ENCODE results near the gene UROS. TPM values are rescaled to one million over a fixed set of nuclear protein-coding genes. Genes with fewer than 3 reads are reported as not detected.

Gene UROS
- total RNA-seq, 2 experiments from 2014 or later: 35.9 to 38.3 TPM

DNA sequence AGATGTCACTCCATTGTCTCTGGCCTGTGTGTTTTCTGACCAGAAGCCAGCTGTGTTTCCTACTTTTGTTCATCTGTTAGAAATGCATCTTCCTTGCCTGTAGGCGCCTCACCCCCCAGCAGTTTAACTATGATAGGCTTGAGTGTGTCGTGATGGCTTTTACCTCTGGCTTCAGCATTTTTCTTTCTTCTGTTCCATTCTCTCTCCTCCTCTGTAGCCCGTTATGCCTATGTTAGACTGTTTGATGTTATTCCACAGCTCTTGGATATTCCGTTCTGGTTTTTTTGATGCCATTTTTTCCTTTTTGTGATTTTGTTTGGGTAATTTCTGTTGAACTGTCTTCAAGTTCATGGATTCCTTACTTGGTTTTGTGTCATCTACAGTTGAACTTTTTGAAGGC is 65.3 kb downstream of the UROS start:
- Mint-ChIP-seq H3K4me1 (no peaks in the 10 kb centered on the region), H3K4me3 (no peak overlapping the region), H3K9me3 (no peaks in the 10 kb centered on the region), H3K36me3 (ENCODE audit: low read depth) (peaks cover 62% of the 10 kb centered on the region), H3K27me3 (no peaks in the 10 kb centered on the region), H3K27ac (no peak overlapping the region)
- ChIA-PET POLR2A (no interaction called here), CTCF (no interaction called here)
- DNase-seq: no peak

DNA sequence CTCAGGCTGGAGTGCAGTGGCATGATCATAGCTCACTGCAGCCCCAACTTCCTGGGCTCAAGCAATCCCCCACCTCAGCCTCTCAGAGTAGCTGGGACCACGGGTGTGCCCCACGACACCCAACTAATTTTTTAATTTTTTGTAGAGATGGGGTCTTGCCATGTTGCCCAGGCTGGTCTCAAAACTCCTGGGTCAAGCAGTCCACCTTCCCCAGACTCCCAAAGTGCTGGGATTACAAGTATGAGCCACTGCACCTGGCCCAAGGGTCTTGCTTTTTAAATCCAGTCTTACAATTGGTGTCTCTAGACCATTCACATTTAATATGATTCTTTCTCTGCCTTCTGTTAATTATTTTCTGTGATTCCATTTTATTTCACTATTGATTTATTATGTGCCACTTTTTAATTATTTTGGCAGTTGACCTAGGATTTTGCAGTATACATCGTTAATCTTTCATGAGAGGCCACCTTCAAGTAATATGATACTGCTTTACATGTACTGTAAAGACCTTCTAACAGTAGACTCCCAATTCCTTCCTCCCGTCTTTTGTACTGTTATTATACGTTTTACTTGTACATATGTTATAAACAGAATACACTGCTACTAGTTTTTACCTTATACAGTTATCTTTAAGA is 66.1 kb downstream of the UROS start:
- Mint-ChIP-seq H3K36me3 (ENCODE audit: low read depth) (peaks cover 60% of the 10 kb centered on the region), H3K9me3 (no peaks in the 10 kb centered on the region), H3K27ac (no peak overlapping the region), H3K4me3 (no peak overlapping the region), H3K27me3 (no peaks in the 10 kb centered on the region), H3K4me1 (no peaks in the 10 kb centered on the region)
- ChIA-PET POLR2A (no interaction called here), CTCF (no interaction called here)
- DNase-seq: no peak

DNA sequence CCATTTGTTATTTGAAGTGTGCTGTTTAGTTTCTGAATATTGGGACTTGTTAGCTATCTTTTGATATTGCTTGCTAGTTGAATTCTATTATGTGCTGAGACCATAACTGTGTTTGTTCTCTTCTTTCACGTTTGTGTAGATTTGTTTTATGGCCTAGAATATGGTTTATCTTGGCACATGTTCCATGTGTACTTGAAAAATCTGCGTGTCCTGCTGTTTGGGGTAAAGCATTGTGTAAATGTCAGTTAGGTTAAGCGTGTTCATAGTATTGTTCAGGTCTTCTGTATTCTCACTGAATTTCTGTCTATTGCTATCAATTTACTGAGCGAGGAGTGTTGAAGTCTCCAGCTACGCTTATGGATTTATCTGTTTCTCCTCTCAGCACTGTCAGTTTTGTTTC is 66.9 kb downstream of the UROS start:
- no peaks in the 10 kb centered on the region for H3K4me1 Mint-ChIP-seq
- DNase-seq: no peak
- H3K27ac Mint-ChIP-seq: no peak overlapping the region
- H3K36me3 Mint-ChIP-seq (ENCODE audit: low read depth): peaks cover 62% of the 10 kb centered on the region
- no peak overlapping the region for H3K4me3 Mint-ChIP-seq
- no peaks in the 10 kb centered on the region for H3K27me3 Mint-ChIP-seq
- H3K9me3 Mint-ChIP-seq: no peaks in the 10 kb centered on the region
- ChIA-PET CTCF (no interaction called here), POLR2A (interaction anchor here (0.5 kb wide), 1 partner anchor 25 kb away, joined by 3 read pairs; no protein-coding TSS in a partner anchor)

DNA sequence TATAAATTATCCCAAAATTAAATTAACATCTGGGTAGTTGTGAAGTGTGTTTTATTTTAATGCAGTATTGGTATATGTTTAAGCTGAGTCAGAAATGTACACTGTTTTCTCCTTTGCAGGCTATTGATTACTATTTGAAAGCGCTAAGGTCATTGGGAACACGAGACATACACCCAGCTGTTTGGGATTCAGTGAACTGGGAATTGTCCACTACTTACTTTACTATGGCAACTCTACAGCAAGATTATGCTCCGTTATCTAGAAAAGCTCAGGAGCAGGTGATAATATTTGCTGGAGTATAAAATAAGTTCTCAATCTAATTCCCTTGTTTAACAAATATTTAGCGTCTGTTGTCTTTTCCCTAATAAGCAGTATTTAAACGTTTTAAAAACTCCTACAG is 75.6 kb downstream of the UROS start:
- Mint-ChIP-seq H3K9me3 (no peaks in the 10 kb centered on the region), H3K27ac (no peak overlapping the region), H3K4me1 (peaks cover 6% of the 10 kb centered on the region), H3K36me3 (ENCODE audit: low read depth) (peaks cover 76% of the 10 kb centered on the region), H3K4me3 (no peak overlapping the region), H3K27me3 (no peaks in the 10 kb centered on the region)
- ChIA-PET CTCF (no interaction called here), POLR2A (no interaction called here)
- no peak for DNase-seq

DNA sequence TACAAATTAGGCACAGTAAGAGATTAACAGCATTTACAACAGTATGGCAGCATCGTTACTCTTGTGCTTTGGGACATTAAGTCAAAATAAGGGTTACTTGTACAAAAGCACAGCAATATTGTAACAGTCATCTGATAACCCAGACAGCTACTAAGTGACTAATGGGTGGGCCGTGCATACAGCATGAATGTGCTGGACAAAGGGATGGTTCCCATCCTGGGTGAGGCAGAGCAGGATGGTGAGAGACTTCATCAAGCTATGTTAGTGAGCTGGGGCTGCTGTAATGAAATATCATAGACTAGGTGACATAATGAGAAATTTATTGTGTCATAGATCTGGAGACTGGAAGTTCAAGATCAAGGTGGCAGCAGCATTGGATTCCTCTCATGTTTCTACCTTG is 78.1 kb downstream of the UROS start:
- no peak overlapping the region for H3K27ac Mint-ChIP-seq
- H3K4me3 Mint-ChIP-seq: no peak overlapping the region
- H3K27me3 Mint-ChIP-seq: no peaks in the 10 kb centered on the region
- H3K9me3 Mint-ChIP-seq: no peaks in the 10 kb centered on the region
- ChIA-PET POLR2A (no interaction called here), CTCF (no interaction called here)
- DNase-seq: no peak
- peaks cover 6% of the 10 kb centered on the region for H3K4me1 Mint-ChIP-seq
- H3K36me3 Mint-ChIP-seq (ENCODE audit: low read depth): peaks cover 70% of the 10 kb centered on the region

DNA sequence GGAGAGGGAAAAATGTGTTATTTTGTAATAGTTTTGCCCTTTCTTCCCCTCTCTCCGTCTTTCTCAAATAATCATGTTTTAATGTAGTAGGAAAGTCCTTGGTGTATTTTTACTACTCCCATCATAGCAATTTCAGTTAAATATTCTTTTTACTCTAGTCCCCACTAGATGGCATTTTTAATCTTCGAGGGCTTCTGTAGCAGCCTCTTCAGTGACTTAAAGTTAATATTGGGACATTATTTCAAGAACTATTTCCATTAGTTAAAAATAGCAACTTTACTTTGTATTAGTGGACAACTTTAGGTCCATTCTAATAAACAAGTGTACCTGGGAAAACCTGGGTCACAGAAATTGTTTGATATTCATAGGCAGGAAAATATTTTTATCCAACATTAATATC is 80.6 kb downstream of the UROS start:
- no peaks in the 10 kb centered on the region for H3K9me3 Mint-ChIP-seq
- H3K27me3 Mint-ChIP-seq: no peaks in the 10 kb centered on the region
- H3K4me1 Mint-ChIP-seq: peaks cover 6% of the 10 kb centered on the region
- CTCF ChIA-PET: no interaction called here
- H3K36me3 Mint-ChIP-seq (ENCODE audit: low read depth): peaks cover 71% of the 10 kb centered on the region
- DNase-seq: no peak
- POLR2A ChIA-PET: no interaction called here
- no peak overlapping the region for H3K4me3 Mint-ChIP-seq
- no peak overlapping the region for H3K27ac Mint-ChIP-seq

DNA sequence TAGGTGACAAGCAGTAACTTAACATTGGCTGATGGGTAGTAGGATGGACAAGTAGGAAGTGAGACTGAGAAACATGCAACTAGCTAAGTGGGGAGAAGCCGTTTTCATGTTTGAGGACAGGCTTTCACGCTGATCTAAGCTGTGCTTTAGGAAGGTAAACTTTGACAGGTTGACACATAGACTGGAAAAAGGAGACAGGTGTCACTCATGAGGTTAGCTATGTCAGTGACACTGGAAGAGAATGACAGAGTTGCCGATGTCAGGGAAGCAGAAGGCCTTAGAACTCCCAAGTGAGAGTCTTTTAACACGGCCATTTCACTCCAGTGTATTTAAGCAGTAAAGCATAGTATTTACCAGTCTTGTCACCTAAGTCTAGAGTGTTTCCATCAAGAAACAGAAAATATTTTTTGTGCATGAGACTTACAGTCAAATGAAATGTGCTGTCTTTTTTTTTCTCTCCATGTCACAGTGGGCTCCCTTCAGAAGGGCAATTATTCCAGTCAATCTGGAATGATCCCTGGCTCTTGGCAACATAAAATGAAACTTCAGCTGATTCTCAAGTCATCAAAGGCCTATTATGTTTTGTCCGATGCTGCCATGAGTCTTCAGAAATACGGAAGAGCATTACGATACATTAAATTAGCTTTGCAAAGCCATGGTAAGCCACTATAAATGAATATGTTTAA is 82.9 kb downstream of the UROS start:
- no peaks in the 10 kb centered on the region for H3K4me1 Mint-ChIP-seq
- no peak overlapping the region for H3K27ac Mint-ChIP-seq
- H3K36me3 Mint-ChIP-seq (ENCODE audit: low read depth): peaks cover 77% of the 10 kb centered on the region
- no peaks in the 10 kb centered on the region for H3K27me3 Mint-ChIP-seq
- H3K4me3 Mint-ChIP-seq: no peak overlapping the region
- DNase-seq: no peak
- CTCF ChIA-PET: no interaction called here
- no peaks in the 10 kb centered on the region for H3K9me3 Mint-ChIP-seq
- POLR2A ChIA-PET: interaction anchor here (1.1 kb wide), 1 partner anchor 11 kb away, joined by 3 read pairs; no protein-coding TSS in a partner anchor

Other genes starting within 250 kb of the UROS start
- not detected for gene TEX36, start 140.1 kb downstream of the UROS start, total RNA-seq
- 10 to 100 TPM; 31.3 to 33.8 TPM for gene EDRF1, start 103.5 kb downstream of the UROS start, total RNA-seq
- gene MMP21, start 47.4 kb downstream of the UROS start, total RNA-seq: not detected
- gene BCCIP, start 288 bp upstream of the UROS start, total RNA-seq: 10 to 100 TPM; 44.5 to 48.8 TPM
- gene DHX32, start 58.0 kb upstream of the UROS start, total RNA-seq: 10 to 100 TPM in 1 of 2 experiments, 1 to 10 TPM in 1; 9.6 to 11.1 TPM
- gene FANK1, start 73.3 kb upstream of the UROS start, total RNA-seq: under 1 TPM; 0.63 to 0.68 TPM

All from activated CD4-positive, alpha-beta memory T cell treated with anti-CD3 and anti-CD28 coated beads, Interleukin-2, amount 10 ng/mL, durations not matched to agents 7 days and 5 days (primary cell).